HepG2 (cell line): ENCODE results near the gene CABLES1. TPM values are rescaled to one million over a fixed set of nuclear protein-coding genes. Genes with fewer than 3 reads are reported as not detected.

ENCODE experiments used
- ATAC-seq: fragments of 200-7000 bp; cut with Tn5 transposase; 3 replicates; pipeline ENCODE4 v1.9.1; 2020; ENCODE audit warnings: mild to moderate bottlenecking, moderate library complexity
- BruUV-seq: library from RNA; stranded (reverse); fragments of 400-500 nt; replicated peaks from 2 replicates; lab custom pipeline; 2021; lab: Mats Ljungman, UMichigan
- CTCF ChIA-PET: fragments of 300-600 bp; formaldehyde crosslinking; extraction: SDS; loops from one replicate; lab custom pipeline; 2021; ENCODE audit warnings: low total read pairs, inconsistent platforms, low intra/inter-chr PET ratio; lab: Yijun Ruan, JAX
- POLR2A ChIA-PET: fragments of 350-600 bp; sonication (Branson Sonifier 250); formaldehyde crosslinking; loops from one replicate; lab custom pipeline; 2020; ENCODE audit warnings: antibody characterized with exemption, inconsistent platforms; lab: Yijun Ruan, JAX
- DNase-seq: peaks from one replicate; pipeline ENCODE4 v3.0.0-alpha.2; 2015; ENCODE audit warnings: low spot score
- FAIRE-seq: peaks from 3 replicates; lab custom pipeline; 2011; peaks lifted over from hg19 to GRCh38; lab: Jason Lieb, UNC
- H2AFZ ChIP-seq: one replicate; pipeline ENCODE4 v1.6.1; 2011; ENCODE audit warnings: low read length, inconsistent platforms
- H3K27ac ChIP-seq: fragments of 300-600 bp; 3 replicates; pipeline ENCODE4 v1.8.0; 2011; ENCODE audit warnings: mixed run types, mild to moderate bottlenecking, mixed read lengths, low read length, inconsistent platforms; ENCODE audit not compliant: insufficient read depth; ENCODE audit errors: extremely low read length
- H3K27me3 ChIP-seq, 2 experiments: fragments of 200-600 bp in 1 of 2; 2 replicates in 1 of 2; 3 replicates in 1 of 2; pipeline versions ENCODE4 v1.6.0 to v1.8.0; 2011; ENCODE audit warnings: low read length in 2 of 2, mild to moderate bottlenecking in 2 of 2, moderate library complexity in 2 of 2, inconsistent platforms in 1 of 2; ENCODE audit not compliant: insufficient read depth in 2 of 2, control insufficient read depth in 1 of 2
- H3K36me3 ChIP-seq, 2 experiments: fragments of 200-600 bp in 1 of 2; replicated peaks in 1 of 2; 2 replicates in 1 of 2; 3 replicates in 1 of 2; pipeline versions ENCODE4 v1.5.1 to v1.8.0; 2011; ENCODE audit warnings: low read length in 2 of 2, inconsistent platforms in 1 of 2; ENCODE audit not compliant: insufficient read depth in 2 of 2, control insufficient read depth in 1 of 2
- H3K4me1 ChIP-seq: 2 replicates; pipeline ENCODE4 v1.5.1; 2012; ENCODE audit warnings: low read length, inconsistent platforms; ENCODE audit not compliant: insufficient read depth
- H3K4me2 ChIP-seq: 2 replicates; pipeline ENCODE4 v1.6.0; 2011; ENCODE audit warnings: low read depth, low read length, inconsistent platforms
- H3K4me3 ChIP-seq, 3 experiments: fragments of 200-600 bp in 1 of 3; sonication (generic), shearing (Covaris generic) in 1 of 3; replicated peaks in 1 of 3; 2 replicates each; pipeline ENCODE4 v1.5.1; 2011 to 2016; ENCODE audit warnings: low read length in 3 of 3, inconsistent platforms in 2 of 3, low read depth in 2 of 3, mild to moderate bottlenecking in 2 of 3, control low read depth in 1 of 3, mixed read lengths in 1 of 3; ENCODE audit not compliant: insufficient read depth in 1 of 3
- H3K79me2 ChIP-seq: one replicate; pipeline ENCODE4 v1.6.1; 2011; ENCODE audit warnings: low read length, inconsistent platforms; ENCODE audit not compliant: insufficient read depth
- H3K9ac ChIP-seq: 2 replicates; pipeline ENCODE4 v1.6.0; 2011; ENCODE audit warnings: mild to moderate bottlenecking, low read depth, low read length, inconsistent platforms; ENCODE audit not compliant: insufficient read depth
- H3K9me3 ChIP-seq: 2 replicates; pipeline ENCODE4 v1.5.1; 2012; ENCODE audit warnings: mild to moderate bottlenecking, low read length
- H4K20me1 ChIP-seq: 2 replicates; pipeline ENCODE4 v1.6.0; 2011; ENCODE audit warnings: inconsistent platforms, mild to moderate bottlenecking, low read length, moderate library complexity; ENCODE audit not compliant: insufficient read depth
- GFI1 ChIP-seq: sonication (generic); formaldehyde crosslinking; IDR thresholded peaks from 2 replicates; pipeline ENCODE4 v1.5.0; 2020; ENCODE audit warnings: missing genetic modification reagents, mild to moderate bottlenecking, borderline replicate concordance
- HDAC1 ChIP-seq: sonication (generic); formaldehyde crosslinking; IDR thresholded peaks from 2 replicates; pipeline ENCODE4 v1.5.1; 2020; ENCODE audit warnings: mild to moderate bottlenecking, missing genetic modification reagents
- HIC2 ChIP-seq: sonication (generic); formaldehyde crosslinking; IDR thresholded peaks from 2 replicates; pipeline ENCODE4 v1.9.0; 2022; ENCODE audit warnings: low read depth, missing genetic modification reagents
- KDM1A ChIP-seq: IDR thresholded peaks from 2 replicates; pipeline ENCODE4 v1.6.1; 2016; ENCODE audit warnings: missing compliant biosample characterization
- KDM5B ChIP-seq: sonication (generic); formaldehyde crosslinking; IDR thresholded peaks from 2 replicates; pipeline ENCODE4 v1.4.0; 2020; ENCODE audit warnings: missing genetic modification reagents, mild to moderate bottlenecking, borderline replicate concordance
- POGK ChIP-seq: sonication (generic); formaldehyde crosslinking; conservative IDR thresholded peaks from 2 replicates; pipeline ENCODE4 v1.8.0; 2022; ENCODE audit warnings: mild to moderate bottlenecking, moderate library complexity, missing genetic modification reagents
- RBAK ChIP-seq: sonication (generic); formaldehyde crosslinking; IDR thresholded peaks from 2 replicates; pipeline ENCODE4 v1.5.1; 2020; ENCODE audit warnings: mild to moderate bottlenecking, missing genetic modification reagents
- RXRB ChIP-seq: IDR thresholded peaks from 2 replicates; pipeline ENCODE4 v1.6.1; 2016; ENCODE audit warnings: borderline replicate concordance, missing genetic modification reagents, missing compliant biosample characterization
- SP4 ChIP-seq: sonication (generic); formaldehyde crosslinking; IDR thresholded peaks from 2 replicates; pipeline ENCODE4 v1.8.1; 2023; ENCODE audit warnings: mild to moderate bottlenecking, missing genetic modification reagents
- ZNF260 ChIP-seq: sonication (generic); formaldehyde crosslinking; IDR thresholded peaks from 2 replicates; pipeline ENCODE4 v1.4.0; 2020; ENCODE audit warnings: missing genetic modification reagents, low read depth, mild to moderate bottlenecking, borderline replicate concordance
- ZNF790 ChIP-seq: sonication (generic); formaldehyde crosslinking; IDR thresholded peaks from 2 replicates; pipeline ENCODE4 v1.8.0; 2022; ENCODE audit warnings: missing genetic modification reagents, mild to moderate bottlenecking, borderline replicate concordance
- WGBS: methylation state at CpG from one replicate; pipeline ENCODE4 v1.1.6; 2017; ENCODE audit warnings: low lambda C conversion rate; 5-methylcytosine and 5-hydroxymethylcytosine counted together
- in situ Hi-C: cut with HindIII; loops from 2 replicates; pipeline ENCODE4 v1.10.0; 2017; ENCODE audit warnings: low pct_unique_long_range_greater_than_20kb; ENCODE audit not compliant: extremely low pct_ligation_motif_present
- intact Hi-C: fragments of 100-400 bp; cut with micrococcal nuclease; formaldehyde crosslinking; loops from one replicate; pipeline ENCODE4 v1.10.0; 2022; ENCODE audit not compliant: unreplicated experiment
- polyA plus RNA-seq, 8 experiments: library from polyadenylated mRNA; depleted of rRNA in 3 of 8; stranded (reverse) in 7 of 8; unstranded in 1 of 8; fragments of >200 nt; fragmentation: Illumina TruSeq in 4 of 8; extraction: Trizol in 4 of 8; gene quantifications; 2 replicates each; pipeline versions ENCODE4 v1.2.1 to v1.2.3, GENCODE V29; 2011 to 2016; ENCODE audit warnings: low read depth in 4 of 8, missing spikeins in 1 of 8, mixed read lengths in 1 of 8; ENCODE audit not compliant: insufficient read depth in 1 of 8
- total RNA-seq, 5 experiments: library from RNA; depleted of rRNA; stranded (reverse); fragments of >200 nt; fragmentation: Illumina TruSeq; extraction: Trizol; gene quantifications; 2 replicates each; pipeline ENCODE4 v1.2.3, GENCODE V29; 2016; ENCODE audit warnings: low read depth in 1 of 5
- TF ChIP-seq, protein P1 (sequence below): sonication (generic); formaldehyde crosslinking; IDR thresholded peaks from 2 replicates; pipeline ENCODE4 v1.8.0; 2022; ENCODE audit warnings: low read depth, missing genetic modification reagents
- TF ChIP-seq, protein P2 (sequence below): sonication (generic); formaldehyde crosslinking; IDR thresholded peaks from 2 replicates; pipeline ENCODE4 v1.4.0; 2020; ENCODE audit warnings: missing genetic modification reagents
- TF ChIP-seq, protein P3 (sequence below), 2 experiments: fragments of 450-650 bp in 1 of 2; sonication (generic) in 1 of 2; formaldehyde crosslinking; IDR thresholded peaks; 2 replicates each; pipeline versions ENCODE4 v1.5.0 to v1.8.0; 2020 to 2022; ENCODE audit warnings: mild to moderate bottlenecking in 1 of 2, missing genetic modification reagents in 1 of 2

The CABLES1 gene
- total and polyA plus RNA-seq, 2 of the 13 experiments (the other 11 are each of a cell fraction or from before 2014, with no cell fraction given) = 14.7 to 25.8 TPM

DNA sequence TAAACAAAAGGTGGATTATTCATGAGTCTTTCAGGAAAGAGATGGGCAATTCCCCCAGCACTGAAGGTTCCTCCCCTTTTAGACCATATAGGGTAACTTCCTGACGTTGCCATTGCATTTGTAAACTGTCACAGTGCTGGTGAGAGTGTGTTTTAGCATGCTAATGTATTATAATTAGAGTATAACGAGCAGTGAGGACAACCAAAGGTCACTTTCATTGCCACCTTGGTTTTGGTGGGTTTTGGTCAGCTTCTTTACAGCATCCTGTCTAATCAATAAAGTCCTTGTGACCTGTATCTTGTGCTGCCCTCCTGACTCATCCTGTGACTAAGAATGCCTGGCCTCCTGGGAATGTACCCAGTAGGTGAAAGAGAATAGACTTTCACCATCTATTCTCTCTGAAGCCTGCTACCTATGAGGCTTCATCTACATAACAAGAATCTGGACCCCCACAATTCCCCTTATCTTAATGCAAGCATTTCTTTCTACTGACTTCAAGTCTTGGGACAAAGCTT, 148.7 kb downstream of the CABLES1 start (continued):
- TF ChIP-seq, protein P1, sequence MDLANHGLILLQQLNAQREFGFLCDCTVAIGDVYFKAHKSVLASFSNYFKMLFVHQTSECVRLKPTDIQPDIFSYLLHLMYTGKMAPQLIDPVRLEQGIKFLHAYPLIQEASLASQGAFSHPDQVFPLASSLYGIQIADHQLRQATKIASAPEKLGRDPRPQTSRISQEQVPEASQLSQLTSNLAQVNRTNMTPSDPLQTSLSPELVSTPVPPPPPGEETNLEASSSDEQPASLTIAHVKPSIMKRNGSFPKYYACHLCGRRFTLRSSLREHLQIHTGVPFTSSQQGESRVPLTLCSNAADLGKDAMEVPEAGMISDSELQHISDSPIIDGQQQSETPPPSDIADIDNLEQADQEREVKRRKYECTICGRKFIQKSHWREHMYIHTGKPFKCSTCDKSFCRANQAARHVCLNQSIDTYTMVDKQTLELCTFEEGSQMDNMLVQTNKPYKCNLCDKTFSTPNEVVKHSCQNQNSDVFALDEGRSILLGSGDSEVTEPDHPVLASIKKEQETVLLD (CRISPR knock-in tag) = no peak
- no peak for TF ChIP-seq POGK
- no peak for TF ChIP-seq GFI1 (CRISPR knock-in tag)
- TF ChIP-seq KDM1A (CRISPR knock-in tag) = no peak
- no peak for TF ChIP-seq ZNF790

- H3K27me3 ChIP-seq = no peaks in the 10 kb centered on the region
- H3K36me3 ChIP-seq = no peaks in the 10 kb centered on the region
- H3K9ac ChIP-seq = no peak overlapping the region
- DNase-seq = no peak
- ChIA-PET POLR2A (no interaction called here), CTCF (no interaction called here)
- in situ Hi-C loops (no loop called here), intact Hi-C loops (no loop called here)
- ATAC-seq = no peak
- no peak overlapping the region for H3K4me3 ChIP-seq
- peaks cover 47% of the 10 kb centered on the region for H3K4me1 ChIP-seq
- no peaks in the 10 kb centered on the region for H3K79me2 ChIP-seq
- no peaks in the 10 kb centered on the region for H3K9me3 ChIP-seq
- no peak overlapping the region for H2AFZ ChIP-seq
- no peaks in the 10 kb centered on the region for H4K20me1 ChIP-seq
- no peak for FAIRE-seq
- H3K4me2 ChIP-seq = no peak overlapping the region
- WGBS = 90% methylated on average over 2 of the region's 2 CpGs
- no peak overlapping the region for H3K27ac ChIP-seq
- BruUV-seq = no TSS peak
- TF ChIP-seq, protein P2, sequence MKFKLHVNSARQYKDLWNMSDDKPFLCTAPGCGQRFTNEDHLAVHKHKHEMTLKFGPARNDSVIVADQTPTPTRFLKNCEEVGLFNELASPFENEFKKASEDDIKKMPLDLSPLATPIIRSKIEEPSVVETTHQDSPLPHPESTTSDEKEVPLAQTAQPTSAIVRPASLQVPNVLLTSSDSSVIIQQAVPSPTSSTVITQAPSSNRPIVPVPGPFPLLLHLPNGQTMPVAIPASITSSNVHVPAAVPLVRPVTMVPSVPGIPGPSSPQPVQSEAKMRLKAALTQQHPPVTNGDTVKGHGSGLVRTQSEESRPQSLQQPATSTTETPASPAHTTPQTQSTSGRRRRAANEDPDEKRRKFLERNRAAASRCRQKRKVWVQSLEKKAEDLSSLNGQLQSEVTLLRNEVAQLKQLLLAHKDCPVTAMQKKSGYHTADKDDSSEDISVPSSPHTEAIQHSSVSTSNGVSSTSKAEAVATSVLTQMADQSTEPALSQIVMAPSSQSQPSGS (CRISPR knock-in tag) = no peak
- TF ChIP-seq HIC2 (no peak), KDM5B (no peak), RXRB (no peak), HDAC1 (CRISPR knock-in tag) (no peak), ZNF260 (CRISPR knock-in tag) (no peak), RBAK (no peak), SP4 (CRISPR knock-in tag) (no peak)
- TF ChIP-seq, protein P3, sequence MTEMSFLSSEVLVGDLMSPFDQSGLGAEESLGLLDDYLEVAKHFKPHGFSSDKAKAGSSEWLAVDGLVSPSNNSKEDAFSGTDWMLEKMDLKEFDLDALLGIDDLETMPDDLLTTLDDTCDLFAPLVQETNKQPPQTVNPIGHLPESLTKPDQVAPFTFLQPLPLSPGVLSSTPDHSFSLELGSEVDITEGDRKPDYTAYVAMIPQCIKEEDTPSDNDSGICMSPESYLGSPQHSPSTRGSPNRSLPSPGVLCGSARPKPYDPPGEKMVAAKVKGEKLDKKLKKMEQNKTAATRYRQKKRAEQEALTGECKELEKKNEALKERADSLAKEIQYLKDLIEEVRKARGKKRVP (CRISPR knock-in tag; IDR thresholded peaks at IDR 0.05) = no peak
These were observed 149.3 kb downstream of the CABLES1 start for GRCh38 chr18:23284629-23285028.
